Measurements from ENCODE around the gene CRCP. TPM values are rescaled to one million over a fixed set of nuclear protein-coding genes. Genes with fewer than 3 reads are reported as not detected.
"Not testable (repeated sequence)": the region's sequence is repeated elsewhere in the genome, so short reads cannot be mapped to it uniquely, and the experiment has no call there.

Gene CRCP
- 23.4 and 37.0 TPM in 2 replicates for total RNA-seq

- no peak for DNase-seq (ENCODE audit: extremely low read depth, low read depth, low spot score)
These were observed at the start of gene CRCP for GRCh38 chr7:66114743-66115649. CRCP (plus strand) TSS chr7:66114847; CDS start chr7:66114963, 116 bp downstream.

DNA sequence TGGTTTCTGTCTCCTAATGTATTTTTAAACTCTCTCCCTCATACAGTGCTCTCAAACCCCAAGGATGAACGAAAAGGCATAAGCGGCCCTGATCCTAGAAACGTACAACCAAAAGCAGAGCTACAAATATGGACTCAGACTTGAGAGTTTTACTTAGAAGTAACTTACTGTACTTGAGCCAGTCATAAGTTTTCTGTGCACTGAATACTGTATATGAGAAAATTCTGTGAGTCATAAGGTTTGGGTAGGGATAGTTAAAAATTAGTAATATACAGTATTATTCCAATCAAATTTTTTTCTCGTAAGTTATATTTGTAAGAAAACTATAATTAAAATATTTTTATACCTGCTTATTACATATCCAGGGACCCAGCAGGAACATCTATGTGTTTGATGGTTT lies 44.9 kb upstream of the CRCP start:
- no peak for DNase-seq (ENCODE audit: extremely low read depth, low read depth, low spot score)

GRCh38 chr7:66070222-66070621 lies 44.4 kb upstream of the CRCP start:
- no peak for DNase-seq (ENCODE audit: extremely low read depth, low read depth, low spot score)

GRCh38 chr7:66072208-66072607 lies 42.4 kb upstream of the CRCP start:
- not testable (repeated sequence) for DNase-seq (ENCODE audit: extremely low read depth, low read depth, low spot score)

GRCh38 chr7:66075590-66076461 lies 38.8 kb upstream of the CRCP start, which contains the start of gene ASL:
ASL (plus strand) TSS chr7:66075819; CDS start chr7:66076082, 263 bp downstream.
- no peak for DNase-seq (ENCODE audit: extremely low read depth, low read depth, low spot score)

GRCh38 chr7:66076462-66077329 lies 38.0 kb upstream of the CRCP start:
- no peak for DNase-seq (ENCODE audit: extremely low read depth, low read depth, low spot score)

DNA sequence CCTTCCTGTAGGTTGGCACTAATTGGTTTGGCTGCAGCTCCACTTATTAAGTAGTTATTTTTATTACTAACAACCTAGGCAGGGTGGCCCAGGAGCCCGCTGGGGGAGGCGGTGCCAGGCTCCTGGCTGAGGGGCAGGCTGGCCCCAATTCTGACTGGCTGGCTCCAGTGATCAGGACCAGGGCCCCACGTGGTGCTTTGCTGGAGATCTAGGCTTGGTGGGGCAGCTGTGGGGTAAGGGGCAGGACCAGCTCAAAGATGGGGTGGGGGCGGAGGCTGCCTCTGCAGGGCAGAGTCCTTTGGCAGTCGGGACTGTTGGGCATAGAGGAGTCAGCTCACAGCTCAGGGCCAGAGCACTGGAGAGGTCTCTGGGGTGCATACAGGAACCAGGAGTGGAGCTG lies 36.6 kb upstream of the CRCP start:
- DNase-seq (ENCODE audit: extremely low read depth, low read depth, low spot score), result no peak

DNA sequence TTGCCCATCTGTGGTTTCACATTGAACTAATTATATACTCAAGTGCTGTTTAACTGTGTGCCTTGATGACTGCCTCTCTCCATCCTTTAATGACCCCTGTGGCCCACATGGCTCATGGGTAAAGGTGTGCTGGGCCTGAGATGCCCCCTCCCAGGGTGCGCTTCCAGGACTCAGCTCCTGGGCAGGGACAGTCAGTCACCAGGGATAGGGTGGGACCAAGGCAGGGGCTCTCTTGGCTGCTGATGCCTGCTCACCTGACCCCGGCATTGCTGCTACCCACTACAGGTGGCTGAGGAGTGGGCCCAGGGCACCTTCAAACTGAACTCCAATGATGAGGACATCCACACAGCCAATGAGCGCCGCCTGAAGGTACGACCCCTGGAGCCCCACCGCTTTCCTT lies 32.6 kb upstream of the CRCP start:
- no peak for DNase-seq (ENCODE audit: extremely low read depth, low read depth, low spot score)

GRCh38 chr7:66082886-66083415 lies 31.7 kb upstream of the CRCP start:
- DNase-seq (ENCODE audit: extremely low read depth, low read depth, low spot score), result no peak

DNA sequence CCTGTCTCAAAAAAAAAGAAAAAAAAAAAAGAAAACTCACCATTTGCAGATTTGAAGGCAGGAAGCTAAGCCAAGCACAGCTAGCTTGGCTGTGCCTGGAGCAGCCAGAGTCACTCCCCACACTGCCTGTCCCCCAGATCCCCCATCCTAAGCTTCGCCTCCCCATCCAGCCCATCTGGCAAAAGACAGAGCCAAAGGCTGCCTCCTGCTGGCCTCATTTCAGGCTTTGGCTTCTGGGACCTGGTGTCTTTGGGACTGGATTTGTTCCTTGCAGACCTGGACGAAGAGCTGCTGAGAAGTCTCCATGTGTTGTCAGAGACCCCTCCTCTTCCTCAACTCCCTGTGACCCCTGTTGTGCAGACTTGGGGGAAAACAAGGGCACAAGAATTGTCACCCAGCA lies 31.0 kb upstream of the CRCP start:
- DNase-seq (ENCODE audit: extremely low read depth, low read depth, low spot score), result no peak

DNA sequence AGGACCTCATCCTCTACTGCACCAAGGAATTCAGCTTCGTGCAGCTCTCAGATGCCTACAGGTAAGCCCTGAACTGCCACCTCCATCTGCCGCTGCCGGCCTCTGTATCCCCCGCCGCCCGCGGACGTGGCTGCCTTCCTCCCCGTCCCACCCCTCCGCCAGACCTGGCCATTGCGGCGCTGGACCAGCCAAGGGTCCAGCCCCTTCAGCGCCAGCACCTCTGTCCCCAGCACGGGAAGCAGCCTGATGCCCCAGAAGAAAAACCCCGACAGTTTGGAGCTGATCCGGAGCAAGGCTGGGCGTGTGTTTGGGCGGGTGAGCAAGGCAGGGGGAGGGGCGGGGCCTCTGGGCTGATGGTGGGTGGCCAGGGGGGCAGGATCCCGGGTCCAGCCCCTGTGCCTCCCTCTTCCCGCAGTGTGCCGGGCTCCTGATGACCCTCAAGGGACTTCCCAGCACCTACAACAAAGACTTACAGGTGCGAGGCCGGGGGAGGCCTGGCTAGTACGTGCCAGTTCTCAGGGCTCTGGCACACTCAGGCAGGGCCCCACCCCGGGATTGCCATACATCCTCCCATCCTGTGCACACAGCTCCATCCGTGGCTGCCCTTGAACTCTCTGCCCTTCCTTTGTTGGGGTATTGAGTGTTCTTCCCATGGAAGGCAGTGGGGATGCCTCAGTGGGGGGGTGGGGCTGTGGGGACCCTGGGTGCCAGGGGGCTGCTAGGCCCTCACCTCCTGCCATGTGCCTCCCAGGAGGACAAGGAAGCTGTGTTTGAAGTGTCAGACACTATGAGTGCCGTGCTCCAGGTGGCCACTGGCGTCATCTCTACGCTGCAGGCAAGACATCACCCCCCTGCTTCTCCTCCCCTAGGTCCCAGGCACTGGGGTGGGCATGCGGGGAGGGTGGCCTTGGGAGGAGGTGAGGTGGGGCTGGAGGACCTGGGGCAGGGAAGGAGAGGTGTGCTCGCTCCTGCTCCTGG lies 25.5 kb upstream of the CRCP start:
- no peak for DNase-seq (ENCODE audit: extremely low read depth, low read depth, low spot score)

DNA sequence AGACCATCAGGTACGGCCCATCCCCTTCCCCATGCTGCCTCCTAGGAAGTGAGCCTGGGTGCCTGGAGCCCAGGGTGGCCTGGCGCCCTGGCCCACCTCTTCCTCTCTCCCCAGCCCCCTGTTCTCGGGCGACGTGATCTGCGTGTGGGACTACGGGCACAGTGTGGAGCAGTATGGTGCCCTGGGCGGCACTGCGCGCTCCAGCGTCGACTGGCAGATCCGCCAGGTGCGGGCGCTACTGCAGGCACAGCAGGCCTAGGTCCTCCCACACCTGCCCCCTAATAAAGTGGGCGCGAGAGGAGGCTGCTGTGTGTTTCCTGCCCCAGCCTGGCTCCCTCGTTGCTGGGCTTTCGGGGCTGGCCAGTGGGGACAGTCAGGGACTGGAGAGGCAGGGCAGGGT lies 22.0 kb upstream of the CRCP start:
- DNase-seq (ENCODE audit: extremely low read depth, low read depth, low spot score), result no peak

- DNase-seq (ENCODE audit: extremely low read depth, low read depth, low spot score), result no peak
These were observed 19.6 kb upstream of the CRCP start for GRCh38 chr7:66095010-66095409.

GRCh38 chr7:66099232-66099550 lies 15.5 kb upstream of the CRCP start:
- DNase-seq (ENCODE audit: extremely low read depth, low read depth, low spot score), result no peak

GRCh38 chr7:66099551-66100407 lies 14.9 kb upstream of the CRCP start:
- DNase-seq (ENCODE audit: extremely low read depth, low read depth, low spot score), result no peak

DNA sequence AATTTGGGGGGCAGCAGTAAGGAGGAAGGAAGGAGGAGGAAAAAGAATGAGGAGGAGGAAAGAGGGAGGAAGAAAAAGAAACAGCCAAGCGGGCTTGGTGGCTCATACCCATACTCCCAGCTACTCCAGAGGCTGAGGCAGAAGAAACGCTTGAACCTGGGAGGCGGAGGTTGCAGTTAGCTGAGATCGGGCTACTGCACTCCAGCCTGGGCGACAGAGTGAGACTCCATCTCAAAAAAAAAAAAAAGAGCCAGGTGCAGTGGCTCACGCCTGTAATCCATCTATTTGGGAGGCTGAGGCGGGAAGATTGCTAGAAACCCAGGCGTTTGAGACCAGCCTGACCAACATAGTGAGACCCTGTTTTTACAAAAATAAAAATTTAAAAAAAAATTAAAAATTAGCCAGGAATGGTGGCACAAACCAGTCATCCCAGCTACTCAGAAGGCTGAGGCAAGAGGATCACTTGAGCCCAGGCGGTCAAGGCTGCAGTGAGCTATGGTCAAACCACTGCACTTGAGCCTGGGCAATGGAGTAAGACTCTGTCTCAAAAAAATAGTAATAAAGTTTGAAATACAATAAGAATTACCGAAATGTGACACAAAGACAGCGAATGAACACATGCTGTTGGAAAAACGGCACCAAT lies 14.1 kb upstream of the CRCP start:
- no peak for DNase-seq (ENCODE audit: extremely low read depth, low read depth, low spot score)

- not testable (repeated sequence) for DNase-seq (ENCODE audit: extremely low read depth, low read depth, low spot score)
These were observed 12.5 kb upstream of the CRCP start for GRCh38 chr7:66102168-66102567.

DNA sequence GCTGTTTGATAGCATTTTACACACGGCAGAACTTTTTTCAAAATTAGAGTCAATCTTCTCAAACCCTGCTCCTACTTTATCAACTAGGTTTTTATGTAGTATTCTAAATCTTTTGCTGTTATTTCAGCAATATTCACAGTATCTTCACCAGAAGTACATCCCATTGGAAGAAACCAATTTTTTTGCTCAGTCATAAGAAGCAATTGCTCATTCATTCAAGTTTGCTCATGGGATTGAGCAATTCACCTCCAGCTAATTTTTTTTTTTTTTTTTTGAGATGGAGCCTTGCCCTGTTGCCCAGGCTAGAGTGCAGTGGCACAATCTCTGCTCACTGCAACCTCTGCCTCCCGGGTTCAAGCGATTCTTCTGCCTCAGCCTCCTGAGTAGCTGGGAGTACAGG lies 10.7 kb upstream of the CRCP start:
- not testable (repeated sequence) for DNase-seq (ENCODE audit: extremely low read depth, low read depth, low spot score)

Measured in glomerular endothelial cell (primary cell).